ENCODE measurements around the gene PLPPR2. TPM values are rescaled to one million over a fixed set of nuclear protein-coding genes. Genes with fewer than 3 reads are reported as not detected.
"Not testable (repeated sequence)": the region's sequence is repeated elsewhere in the genome, so short reads cannot be mapped to it uniquely, and the experiment has no call there.

PLPPR2 gene, protein sequence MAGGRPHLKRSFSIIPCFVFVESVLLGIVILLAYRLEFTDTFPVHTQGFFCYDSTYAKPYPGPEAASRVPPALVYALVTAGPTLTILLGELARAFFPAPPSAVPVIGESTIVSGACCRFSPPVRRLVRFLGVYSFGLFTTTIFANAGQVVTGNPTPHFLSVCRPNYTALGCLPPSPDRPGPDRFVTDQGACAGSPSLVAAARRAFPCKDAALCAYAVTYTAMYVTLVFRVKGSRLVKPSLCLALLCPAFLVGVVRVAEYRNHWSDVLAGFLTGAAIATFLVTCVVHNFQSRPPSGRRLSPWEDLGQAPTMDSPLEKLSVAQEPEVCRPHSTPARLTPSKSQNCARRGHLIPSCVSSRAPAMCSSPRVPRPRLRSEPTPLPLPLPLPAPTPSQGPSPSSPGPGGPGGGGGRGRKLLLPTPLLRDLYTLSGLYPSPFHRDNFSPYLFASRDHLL
- 26.5 TPM for total RNA-seq
- long read RNA-seq, transcript PLPPR2-201 (10 exons, 2,727 nt) = major isoform, 5 of 30 reads
- long read RNA-seq, partial matches to known transcripts = 5 of 30 reads
- long read RNA-seq, other reads (novel, unspliced or antisense) = 18 of 30 reads

DNA sequence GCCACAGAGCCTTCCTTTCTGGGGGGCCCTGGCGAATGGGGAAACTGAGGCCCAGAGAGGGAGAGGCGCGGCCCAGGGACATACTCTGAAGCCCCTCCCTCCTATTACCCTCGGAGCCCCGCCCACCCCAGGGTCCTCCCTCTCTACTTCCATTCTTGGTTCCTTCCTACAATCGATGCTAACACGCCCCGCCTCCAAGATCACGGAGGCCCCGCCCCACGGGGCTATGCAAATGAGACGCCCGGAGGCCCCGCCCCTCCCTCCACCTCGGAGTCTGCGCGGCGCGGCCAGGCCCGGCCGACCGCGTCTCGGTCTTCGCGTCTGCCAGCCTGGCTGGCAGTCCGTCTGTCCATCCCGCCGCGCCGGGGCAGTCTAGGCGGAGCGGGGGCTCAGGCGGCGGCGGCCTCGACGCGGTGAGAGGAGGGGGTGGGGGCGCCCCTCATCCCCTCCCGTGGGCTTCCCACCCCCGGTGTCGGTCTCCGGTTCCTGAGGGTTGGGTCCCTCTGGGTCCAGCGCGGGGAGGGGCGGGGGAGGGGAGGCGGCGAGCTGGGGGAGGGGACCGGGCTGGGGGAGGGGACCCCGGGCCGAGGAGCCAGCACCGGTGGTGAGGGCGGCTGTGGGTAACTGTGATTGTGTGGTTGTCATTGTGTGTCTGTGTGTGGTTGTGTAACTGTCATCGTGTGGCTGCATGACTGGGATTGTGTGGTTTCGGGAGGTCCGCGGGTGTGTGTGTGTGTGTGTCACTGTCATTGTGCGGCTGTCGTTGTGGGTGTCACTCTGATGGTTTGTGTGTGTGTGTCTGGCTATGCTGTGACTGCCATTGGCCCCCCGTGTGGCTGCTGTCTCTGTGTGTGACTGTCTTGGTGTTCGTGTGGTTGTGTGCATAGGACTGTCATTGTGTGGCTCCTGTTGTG lies at the start of gene PLPPR2:
Gene PLPPR2 (plus strand): TSS at position 273 of the 914 bp plus-strand sequence. CDS start 2,242 bp downstream, outside the sequence.
- H3K4me1 ChIP-seq = no peaks in the 10 kb centered on the region
- peak within 1 kb of the TSS; percentile 64 for H3K4me3 ChIP-seq
- no peaks in the 10 kb centered on the region for H3K36me3 ChIP-seq
- H3K9me3 ChIP-seq = no peaks in the 10 kb centered on the region
- TF ChIP-seq, protein P1, sequence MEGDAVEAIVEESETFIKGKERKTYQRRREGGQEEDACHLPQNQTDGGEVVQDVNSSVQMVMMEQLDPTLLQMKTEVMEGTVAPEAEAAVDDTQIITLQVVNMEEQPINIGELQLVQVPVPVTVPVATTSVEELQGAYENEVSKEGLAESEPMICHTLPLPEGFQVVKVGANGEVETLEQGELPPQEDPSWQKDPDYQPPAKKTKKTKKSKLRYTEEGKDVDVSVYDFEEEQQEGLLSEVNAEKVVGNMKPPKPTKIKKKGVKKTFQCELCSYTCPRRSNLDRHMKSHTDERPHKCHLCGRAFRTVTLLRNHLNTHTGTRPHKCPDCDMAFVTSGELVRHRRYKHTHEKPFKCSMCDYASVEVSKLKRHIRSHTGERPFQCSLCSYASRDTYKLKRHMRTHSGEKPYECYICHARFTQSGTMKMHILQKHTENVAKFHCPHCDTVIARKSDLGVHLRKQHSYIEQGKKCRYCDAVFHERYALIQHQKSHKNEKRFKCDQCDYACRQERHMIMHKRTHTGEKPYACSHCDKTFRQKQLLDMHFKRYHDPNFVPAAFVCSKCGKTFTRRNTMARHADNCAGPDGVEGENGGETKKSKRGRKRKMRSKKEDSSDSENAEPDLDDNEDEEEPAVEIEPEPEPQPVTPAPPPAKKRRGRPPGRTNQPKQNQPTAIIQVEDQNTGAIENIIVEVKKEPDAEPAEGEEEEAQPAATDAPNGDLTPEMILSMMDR (IDR thresholded peaks at IDR 0.05) = no peak
- intact Hi-C loops (cut with DNase I) = no loop called here
- peak; percentile 96 for DNase-seq
- peak within 1 kb of the TSS; percentile 2 for H3K27ac ChIP-seq
- peak; percentile 96 for ATAC-seq
- no peaks in the 10 kb centered on the region for H3K27me3 ChIP-seq

DNA sequence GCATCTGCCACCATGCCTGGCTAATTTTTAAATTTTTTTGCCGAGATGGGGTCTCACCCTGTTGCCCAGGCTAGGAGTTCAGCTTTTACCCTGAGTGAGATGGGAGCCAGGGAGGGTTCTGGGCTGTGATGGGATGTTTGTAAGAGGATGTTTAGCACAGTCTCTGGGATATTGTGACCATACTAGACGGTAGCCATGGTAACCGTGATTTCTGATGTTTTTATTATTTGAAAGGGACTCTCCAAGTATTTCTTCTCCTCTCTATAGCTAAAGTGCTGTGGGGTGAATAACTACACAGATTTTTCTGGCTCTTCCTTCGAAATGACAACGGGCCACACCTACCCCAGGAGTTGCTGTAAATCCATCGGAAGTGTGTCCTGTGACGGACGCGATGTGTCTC lies 48.9 kb upstream of the PLPPR2 start:
- Histone ChIP-seq H3K4me3 (no peak overlapping the region), H3K27ac (no peak overlapping the region), H3K27me3 (no peaks in the 10 kb centered on the region), H3K9me3 (no peaks in the 10 kb centered on the region), H3K4me1 (no peaks in the 10 kb centered on the region), H3K36me3 (no peaks in the 10 kb centered on the region)
- TF ChIP-seq, protein P1 (IDR thresholded peaks at IDR 0.05) = no peak
- DNase-seq (no peak), ATAC-seq (no peak)
- intact Hi-C loops (cut with DNase I) = no loop called here

DNA sequence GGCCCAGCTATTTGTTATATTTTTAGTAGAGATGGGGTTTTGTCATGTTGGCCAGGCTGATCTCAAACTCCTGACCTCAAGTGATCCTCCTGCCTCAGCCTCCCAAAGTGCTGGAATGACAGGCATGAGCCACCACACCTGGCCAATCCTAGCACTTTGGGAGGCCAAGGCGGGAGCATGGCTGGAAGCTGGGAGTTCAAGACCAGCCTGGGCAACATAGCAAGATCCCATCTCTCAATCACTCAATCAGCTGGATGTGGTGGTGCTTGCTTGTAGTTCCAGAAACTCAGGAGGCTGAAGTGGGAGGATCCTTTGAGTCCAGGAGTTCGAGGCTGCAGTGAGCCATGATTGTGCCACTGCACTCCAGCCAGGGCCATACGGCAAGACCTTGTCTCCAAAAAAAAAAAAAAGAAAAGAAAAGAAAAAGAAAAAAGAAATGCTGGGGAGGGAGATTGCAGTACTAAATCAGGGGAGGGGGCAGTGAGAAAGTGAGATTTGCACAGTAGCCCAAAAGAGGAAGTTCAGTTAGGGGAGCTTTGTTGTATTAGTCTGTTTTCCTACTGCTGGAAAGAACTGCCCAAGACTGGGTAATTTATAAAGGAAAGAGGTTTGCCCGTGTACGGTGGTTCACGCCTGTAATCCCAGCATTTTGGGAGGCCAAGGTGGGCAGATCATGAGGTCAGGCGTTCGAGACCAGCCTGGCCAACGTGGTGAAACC lies 34.8 kb upstream of the PLPPR2 start:
- H3K36me3 ChIP-seq; H3K27me3 ChIP-seq; intact Hi-C loops (cut with DNase I); H3K4me3 ChIP-seq; H3K9me3 ChIP-seq; ATAC-seq; H3K27ac ChIP-seq; DNase-seq: not testable (repeated sequence)
- H3K4me1 ChIP-seq = peaks cover 40% of the 10 kb centered on the region

DNA sequence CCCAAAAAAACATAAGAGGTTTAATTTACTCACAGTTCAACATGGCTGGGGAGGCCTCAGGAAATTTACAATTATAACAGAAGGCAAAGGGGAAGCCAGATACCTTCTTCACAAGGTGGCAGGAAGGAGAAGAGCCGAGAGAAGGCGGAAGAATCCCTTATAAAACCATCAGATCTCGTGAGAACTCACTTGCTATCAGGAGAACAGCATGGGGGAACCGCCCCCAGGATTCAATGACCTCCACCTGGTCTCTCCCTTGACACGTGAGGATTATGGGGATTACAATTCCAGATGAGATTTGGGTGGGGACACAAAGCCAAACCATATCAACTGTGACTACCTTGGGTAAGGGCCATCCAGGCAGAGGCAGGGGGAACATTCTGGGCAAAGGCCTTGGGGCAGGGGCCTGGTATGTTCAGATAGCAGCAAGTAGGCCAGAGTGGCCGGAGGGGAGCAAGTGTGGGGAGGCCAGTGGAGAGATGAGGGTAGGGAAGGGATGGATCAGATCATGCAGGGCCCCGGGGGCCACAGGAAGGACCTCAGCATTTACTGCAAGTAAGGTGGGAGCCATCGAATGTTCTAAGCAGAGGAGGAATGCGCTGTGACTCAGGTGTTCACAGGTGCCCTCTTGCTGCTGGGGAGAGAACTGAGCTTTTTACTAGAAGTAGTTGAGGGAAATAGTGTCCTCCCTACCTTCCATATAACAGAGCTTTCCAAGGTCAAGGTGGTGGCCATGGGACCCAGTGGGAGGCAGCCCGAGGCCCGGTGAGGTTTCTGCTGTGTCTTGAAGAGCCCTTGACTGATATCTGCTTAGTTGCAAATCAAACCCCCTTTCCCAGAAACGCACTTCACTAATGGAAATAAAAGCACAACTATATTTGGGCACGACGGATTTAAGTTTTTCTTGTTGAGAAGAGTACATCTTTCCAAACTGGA lies 33.8 kb upstream of the PLPPR2 start:
- peaks cover 40% of the 10 kb centered on the region for H3K4me1 ChIP-seq
- intact Hi-C loops (cut with DNase I) = no loop called here
- H3K36me3 ChIP-seq = peaks cover 10% of the 10 kb centered on the region
- TF ChIP-seq, protein P1 (IDR thresholded peaks at IDR 0.05) = no peak
- H3K4me3 ChIP-seq = no peak overlapping the region
- H3K27ac ChIP-seq = peak overlapping the region; percentile 51
- H3K9me3 ChIP-seq = no peaks in the 10 kb centered on the region
- no peak for ATAC-seq
- DNase-seq = no peak
- H3K27me3 ChIP-seq = no peaks in the 10 kb centered on the region

DNA sequence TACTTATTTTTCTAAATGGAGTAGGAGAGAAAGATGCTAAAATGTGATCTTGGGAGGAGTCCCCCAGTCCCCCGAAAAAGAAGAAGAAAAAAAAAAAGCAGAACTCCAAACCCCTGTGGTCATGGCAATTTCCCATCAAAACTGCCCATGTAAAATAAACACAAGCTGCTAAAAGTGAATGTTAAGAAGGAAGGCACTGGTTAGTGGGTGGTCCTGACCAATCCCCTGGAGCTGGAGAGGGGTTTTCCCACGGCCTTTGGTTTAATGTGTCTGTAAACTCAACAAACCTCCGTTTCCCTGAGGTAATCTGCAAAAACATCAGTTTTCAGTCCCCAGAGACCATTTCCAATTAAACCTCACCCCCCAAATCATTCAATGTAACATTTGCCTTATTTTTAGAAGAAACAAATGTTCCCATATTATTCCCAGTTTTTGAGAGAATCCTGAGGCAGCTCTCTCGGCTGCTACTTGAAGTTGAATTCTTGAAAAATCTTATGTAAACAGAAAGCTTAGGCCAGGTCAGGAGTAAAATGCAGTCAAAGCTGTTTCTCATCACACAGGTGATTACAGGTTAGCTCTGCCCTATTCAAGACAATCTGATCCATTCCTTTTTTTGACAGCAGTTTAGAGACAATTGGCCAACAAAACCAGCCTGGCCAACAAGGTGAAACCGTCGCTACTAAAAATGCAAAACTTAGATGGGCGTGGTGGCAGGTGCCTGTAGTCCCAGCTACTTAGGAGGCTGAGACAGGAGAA lies 32.8 kb upstream of the PLPPR2 start:
- Histone ChIP-seq H3K27me3 (no peaks in the 10 kb centered on the region), H3K27ac (peak overlapping the region; percentile 51), H3K4me3 (no peak overlapping the region), H3K9me3 (no peaks in the 10 kb centered on the region), H3K36me3 (peaks cover 20% of the 10 kb centered on the region), H3K4me1 (peaks cover 39% of the 10 kb centered on the region)
- DNase-seq (no peak), ATAC-seq (no peak)
- intact Hi-C loops (cut with DNase I) = no loop called here
- TF ChIP-seq, protein P1 (IDR thresholded peaks at IDR 0.05) = no peak
